Effector CD4-positive, alpha-beta T cell (primary cell): ENCODE results near the gene EML1.

Experiments used
- DNase-seq: peaks from one replicate; pipeline ENCODE4 v3.0.0-alpha.2; 2020

Gene EML1

GRCh38 chr14:99908653-99909250 is 115.5 kb downstream of the EML1 start:
- DNase-seq: no peak

GRCh38 chr14:99909513-99910064 is 116.4 kb downstream of the EML1 start:
- DNase-seq: no peak

DNA sequence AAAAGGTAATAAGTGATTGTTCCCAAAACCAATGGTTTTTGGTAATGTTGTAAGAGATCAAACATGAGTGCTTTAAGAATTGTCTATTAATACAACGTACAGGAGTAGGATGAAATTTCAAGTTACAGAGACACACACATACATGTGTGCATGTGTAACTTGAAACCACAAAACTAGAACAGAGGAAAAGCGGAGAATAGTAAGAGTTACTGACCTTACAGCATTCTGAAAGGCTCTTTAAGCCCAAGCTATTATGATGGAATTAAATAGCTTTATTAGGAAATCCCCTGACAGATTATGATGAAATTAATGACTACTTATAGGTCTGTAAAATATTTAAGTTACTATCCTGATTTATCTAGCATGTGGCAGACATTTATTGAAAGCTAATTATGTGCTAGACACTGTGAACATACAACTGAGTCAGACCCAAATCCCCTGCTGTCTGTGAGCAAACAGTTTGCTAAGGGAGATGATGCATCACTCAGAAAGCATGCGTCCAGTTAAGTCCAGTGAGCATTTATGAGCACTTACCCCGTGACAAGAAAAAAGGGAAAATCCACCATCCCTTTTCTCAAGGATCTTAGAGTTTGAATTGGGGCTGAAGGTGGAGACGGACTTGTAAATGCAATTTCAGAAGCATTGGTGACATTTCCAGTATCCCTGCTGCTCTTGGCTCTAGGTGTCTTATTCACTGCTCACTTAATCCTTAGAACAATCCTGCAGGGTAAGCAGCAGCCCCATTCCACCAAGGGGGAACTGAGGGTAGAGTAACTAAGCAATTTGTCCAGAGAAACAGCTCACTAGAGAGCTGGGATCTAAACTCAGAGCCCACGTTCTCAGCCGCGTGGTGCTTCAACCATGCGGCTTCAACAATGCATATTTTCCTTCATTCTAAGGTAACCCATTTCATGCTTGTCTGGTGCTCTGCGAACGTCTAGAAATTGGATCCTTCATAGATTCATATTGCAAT is 117.4 kb downstream of the EML1 start:
- no peak for DNase-seq

DNA sequence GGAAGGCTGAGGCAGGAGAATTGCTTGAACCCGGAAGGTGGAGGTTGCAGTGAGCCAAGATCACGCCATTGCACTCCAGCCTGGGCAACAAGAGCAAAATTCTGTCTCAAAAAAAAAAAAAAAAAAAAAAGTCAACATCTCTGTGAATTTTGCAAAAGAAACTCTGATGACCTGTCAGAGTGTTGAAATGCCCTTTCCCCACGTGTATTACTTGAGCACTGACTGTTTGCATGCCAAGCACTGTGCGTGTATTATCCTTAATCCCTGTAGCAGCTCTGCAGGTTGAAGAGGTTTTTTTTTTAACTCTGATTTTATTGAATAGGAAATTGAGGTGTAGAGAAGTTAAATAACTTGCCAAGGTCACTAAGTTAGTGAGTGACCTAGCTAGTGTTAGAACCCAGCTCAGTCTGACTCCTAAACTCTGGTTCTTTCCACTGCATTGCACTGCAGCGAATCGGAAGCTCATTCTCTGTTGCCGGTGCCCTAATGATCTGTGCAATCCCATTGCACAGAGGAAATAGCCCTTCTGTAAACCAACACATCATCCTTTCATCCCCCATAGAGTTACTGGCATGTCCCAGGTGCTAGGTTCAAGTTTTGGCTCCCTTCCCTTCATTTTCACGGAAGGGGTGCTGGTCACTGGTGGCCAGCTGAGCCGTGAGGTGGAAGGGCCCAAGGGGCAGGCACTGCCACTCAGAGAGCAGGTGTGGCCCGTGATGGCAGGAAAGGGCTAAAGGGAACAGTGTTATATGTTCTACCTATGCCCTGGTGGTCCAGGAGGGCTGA is 122.3 kb downstream of the EML1 start:
- DNase-seq: no peak

DNA sequence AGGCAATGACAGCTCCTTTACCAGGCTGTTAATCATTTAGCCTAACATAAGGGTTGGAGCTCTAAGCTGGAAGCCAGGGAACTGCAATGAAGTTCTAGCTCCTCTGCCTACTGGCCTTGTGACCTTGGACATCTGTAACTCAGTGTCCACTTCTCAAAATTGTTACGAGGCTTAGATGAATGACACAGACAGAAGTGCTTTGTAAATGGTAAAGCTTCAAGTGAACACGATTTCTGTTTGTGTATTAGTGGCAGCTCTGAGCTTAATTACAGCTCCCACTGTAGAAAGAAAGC is 122.8 kb downstream of the EML1 start:
- no peak for DNase-seq

DNA sequence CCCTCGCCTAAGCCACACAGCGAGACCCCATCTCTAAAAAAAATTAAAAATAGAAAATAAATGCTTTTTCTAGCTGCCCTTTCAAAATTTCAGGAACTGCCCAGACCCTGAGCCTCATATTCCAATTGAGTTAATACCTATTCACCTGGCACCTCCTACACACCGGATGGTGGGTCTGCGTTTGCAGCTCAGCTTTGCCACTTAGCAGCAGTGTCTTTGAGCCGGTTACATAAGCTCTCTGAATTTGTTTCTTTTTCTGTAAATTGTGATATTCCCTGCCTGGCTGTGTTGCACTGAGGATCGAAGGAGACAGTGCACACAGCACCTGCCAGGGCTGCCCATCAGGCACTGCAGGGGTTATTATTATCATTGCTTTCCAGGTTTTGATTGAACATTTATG is 125.6 kb downstream of the EML1 start:
- DNase-seq: no peak

GRCh38 chr14:99921425-99921824 is 128.2 kb downstream of the EML1 start:
- no peak for DNase-seq

- DNase-seq: no peak
These were observed 131.2 kb downstream of the EML1 start for GRCh38 chr14:99924379-99924778.

DNA sequence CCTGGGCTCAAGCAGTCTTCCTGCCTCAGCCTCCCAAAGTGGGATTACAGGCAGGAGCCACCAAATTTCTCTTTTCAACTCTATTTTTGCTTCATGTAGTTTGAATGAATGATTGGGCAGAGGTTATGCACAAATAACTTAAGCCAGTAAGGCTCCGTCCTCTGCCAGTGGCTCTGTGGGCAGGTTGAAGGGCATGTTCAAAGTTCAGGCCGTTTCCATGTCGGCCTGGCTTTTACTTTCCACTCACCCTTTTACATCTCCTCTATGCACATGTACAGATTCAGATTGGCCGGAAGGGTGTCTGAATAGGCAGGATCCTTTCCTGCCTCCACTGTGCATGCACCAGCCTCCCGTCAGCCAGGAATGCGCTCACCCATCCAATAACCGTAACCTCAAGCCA is 132.3 kb downstream of the EML1 start:
- no peak for DNase-seq

- DNase-seq: no peak
These were observed 135.8 kb downstream of the EML1 start for GRCh38 chr14:99928963-99929362.

DNA sequence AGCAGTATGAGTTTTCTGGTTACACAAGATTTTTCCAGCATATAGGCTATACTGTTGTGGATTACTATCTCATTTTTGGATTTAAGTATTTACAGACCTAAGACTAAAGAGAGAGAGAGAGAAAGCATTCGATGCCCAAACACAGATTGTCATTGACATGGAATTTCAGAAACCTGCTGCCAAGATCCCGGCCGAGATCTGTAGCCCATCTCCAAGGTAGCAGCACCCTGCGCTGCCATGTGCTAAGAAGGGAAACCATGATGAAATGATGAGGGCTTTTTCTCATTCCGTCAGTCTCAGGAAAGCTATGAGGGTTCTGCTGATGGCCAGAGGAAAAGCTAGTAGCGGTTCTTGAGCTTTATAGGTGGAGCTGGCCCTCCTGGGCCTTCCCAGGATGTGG is 136.4 kb downstream of the EML1 start:
- DNase-seq: no peak

GRCh38 chr14:99930420-99931274 is 137.4 kb downstream of the EML1 start:
- no peak for DNase-seq

GRCh38 chr14:99931308-99931707 is 138.1 kb downstream of the EML1 start:
- DNase-seq: no peak

DNA sequence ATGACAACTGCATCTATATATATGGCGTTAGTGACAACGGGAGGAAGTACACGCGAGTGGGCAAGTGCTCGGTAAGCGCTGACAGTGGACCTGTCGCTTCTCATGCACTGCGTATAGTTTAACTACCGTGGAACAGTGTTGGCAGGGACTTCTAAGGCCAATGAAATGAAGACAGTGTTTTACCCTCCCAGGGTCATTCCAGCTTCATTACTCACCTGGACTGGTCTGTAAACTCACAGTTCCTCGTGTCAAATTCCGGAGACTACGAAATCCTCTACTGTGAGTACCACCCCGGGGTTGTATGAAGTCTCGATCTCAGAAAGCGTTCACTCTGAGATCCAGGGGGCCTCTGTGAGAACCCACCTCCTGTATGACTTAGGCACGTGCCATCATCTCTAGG is 142.8 kb downstream of the EML1 start:
- no peak for DNase-seq

- DNase-seq: no peak
These were observed 143.7 kb downstream of the EML1 start for GRCh38 chr14:99936738-99937474.

DNA sequence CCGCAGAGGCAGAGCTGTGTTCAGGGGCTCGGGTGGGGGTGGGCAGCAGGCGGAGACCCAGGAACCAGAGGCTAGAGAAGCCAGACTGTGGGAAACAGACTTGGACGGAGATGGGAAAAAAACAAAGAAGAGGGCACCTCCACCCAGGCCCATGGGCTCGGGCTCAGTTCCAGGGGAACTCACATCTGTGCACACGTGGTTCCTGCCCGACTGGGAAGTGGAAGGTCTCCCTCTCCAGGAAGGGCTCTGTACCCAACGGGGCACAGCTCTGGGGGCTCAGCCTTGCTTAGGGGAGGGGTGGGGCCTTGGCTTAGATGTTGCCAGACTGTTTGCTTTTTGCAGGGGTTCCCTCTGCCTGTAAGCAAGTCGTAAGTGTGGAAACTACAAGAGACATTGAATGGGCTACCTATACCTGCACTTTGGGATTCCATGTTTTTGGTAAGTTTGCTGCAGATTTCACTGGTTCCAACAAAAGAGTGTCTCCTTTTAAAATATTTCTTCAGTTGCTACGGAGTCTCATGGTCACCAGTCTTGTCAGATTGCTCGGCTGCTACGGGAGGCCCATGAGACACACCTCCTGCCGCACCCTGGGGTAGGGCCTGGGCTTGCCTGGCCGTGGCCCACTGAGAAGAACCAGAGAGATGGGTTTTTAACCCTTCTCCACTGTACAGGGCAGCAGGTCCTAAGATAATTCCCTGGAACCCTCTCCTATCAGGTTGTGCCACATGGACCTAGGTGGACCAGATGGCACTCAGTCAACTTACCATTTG is 144.4 kb downstream of the EML1 start:
- no peak for DNase-seq

DNA sequence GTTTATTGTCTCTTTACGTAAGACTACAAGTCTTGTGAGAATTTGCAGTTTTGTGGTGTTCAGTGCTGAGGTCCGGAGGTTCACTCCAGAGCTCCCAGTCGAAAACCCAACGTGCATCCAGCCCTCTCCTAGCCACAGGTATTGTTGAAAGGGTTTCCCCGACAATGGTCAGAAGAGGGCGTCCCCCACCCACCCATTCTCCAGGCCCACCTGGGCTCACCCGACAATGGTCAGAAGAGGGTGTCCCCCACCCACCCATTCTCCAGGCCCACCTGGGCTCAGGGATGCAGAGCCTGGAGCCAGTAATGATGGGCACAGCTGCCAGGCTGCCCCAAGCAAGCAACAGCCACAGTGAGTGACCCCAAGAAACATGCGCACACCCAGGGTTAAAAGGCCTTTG is 145.2 kb downstream of the EML1 start:
- DNase-seq: no peak

- DNase-seq: no peak
These were observed 145.7 kb downstream of the EML1 start for GRCh38 chr14:99938896-99939295.

DNA sequence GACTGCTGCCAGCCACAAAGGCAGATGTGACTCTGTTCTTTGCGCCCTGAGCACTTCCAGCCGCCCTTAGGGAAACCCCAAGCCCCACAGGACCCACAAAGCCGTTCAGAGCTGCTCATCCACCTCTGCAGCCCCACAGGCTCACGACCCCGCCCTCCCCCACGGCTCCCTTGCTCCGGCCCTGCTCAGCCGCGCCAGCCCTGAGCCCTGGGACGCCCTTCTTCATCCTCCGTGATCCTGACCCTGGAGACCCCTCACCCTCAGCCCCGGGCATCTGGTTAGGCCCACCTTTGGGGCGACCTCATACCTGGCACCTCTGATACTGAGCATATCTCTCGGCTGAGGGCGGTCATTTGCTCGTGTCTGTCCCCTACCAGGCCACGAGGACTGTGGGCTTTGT is 146.2 kb downstream of the EML1 start:
- DNase-seq: no peak

GRCh38 chr14:99940064-99940463 is 146.9 kb downstream of the EML1 start:
- DNase-seq: no peak

DNA sequence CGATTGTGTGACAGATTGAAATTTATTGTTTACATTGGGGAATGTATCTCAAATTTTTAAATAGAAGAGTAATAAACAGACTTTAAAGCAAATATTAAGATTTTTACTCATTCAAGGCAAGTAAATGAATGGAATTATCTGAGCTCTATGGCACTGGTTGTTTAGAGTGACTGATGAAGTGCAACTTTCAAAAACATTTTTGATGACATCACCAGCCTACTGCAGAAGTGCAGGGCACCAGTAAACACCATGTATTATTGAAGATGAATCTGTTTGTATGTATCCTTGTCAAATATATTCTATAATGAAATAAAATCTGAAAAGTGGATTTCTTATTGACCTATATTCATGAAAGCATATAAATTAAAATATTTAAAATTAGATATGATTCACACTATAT is 148.0 kb downstream of the EML1 start:
- DNase-seq: no peak
